ENCODE data around the gene OPRM1. TPM values are rescaled to one million over a fixed set of nuclear protein-coding genes. Genes with fewer than 3 reads are reported as not detected.

Gene OPRM1
- total and polyA plus RNA-seq, 4 donors: 2.5 to 20.9 (median 2.7) TPM

DNA sequence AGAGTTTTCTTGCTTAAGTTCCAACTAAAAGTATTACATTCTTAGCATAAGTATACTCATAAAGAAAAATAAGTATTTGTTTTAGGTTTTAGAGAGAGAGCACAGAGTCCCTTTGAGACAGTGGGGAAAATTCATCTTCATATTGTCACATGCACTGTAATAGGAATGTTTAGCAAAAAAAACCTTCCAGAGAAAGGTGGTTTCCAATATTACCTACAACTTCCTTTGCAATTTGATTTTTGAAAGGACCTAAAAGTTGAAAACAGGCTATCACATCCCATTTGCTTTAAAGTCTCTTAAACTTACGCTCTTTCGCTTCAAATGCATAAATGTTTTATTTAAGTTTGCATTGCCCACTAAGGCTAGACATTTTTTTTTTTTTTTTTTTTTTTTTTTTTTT, 86.4 kb downstream of the OPRM1 start:
- no CpG with 5 or more reads among the region's 2 CpGs for WGBS (ENCODE audit: insufficient coverage)
- no peak overlapping the region for H3K27ac ChIP-seq (ENCODE audit: low read depth, low read length)
- peaks cover 2% of the 10 kb centered on the region for H3K9me3 ChIP-seq (ENCODE audit: control insufficient read depth, insufficient read depth, low read length)

DNA sequence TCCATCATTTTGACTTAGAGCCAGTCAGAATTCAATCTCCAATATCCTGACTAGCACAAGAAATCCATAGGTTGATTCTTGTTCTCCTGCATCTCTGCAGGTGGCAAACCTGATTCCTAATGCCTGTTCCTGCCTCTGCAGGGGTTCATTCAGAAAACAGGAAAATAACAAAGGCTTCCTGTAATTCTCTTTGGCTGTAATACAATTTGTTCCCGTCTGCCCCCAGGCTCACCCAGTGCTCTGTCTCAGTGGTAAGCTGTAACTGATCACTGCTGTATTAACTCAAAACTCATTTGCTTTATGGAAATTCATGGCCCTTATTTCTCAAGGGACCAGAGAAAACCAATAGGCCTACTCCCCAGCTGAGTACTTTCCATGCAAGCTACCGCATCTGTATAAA, 88.6 kb downstream of the OPRM1 start:
- no peaks in the 10 kb centered on the region for H3K4me1 ChIP-seq (ENCODE audit: control insufficient read depth, insufficient read depth, low read length)
- H3K4me3 ChIP-seq (ENCODE audit: low read depth, low read length): no peak overlapping the region
- no peaks in the 10 kb centered on the region for H3K36me3 ChIP-seq (ENCODE audit: control insufficient read depth, insufficient read depth, low read length)
- H3K9me3 ChIP-seq (ENCODE audit: control insufficient read depth, insufficient read depth, low read length): peaks cover 2% of the 10 kb centered on the region
- no peak overlapping the region for H3K27ac ChIP-seq (ENCODE audit: low read depth, low read length)
- H3K27me3 ChIP-seq (ENCODE audit: control insufficient read depth, insufficient read depth, low read length): no peaks in the 10 kb centered on the region
- peak in 2 of 6 donors; percentile 2 to 75 for DNase-seq (ENCODE audit: low read depth in 4 of 6, low spot score in 6 of 6)
- WGBS (ENCODE audit: insufficient coverage): no CpG with 5 or more reads among the region's 2 CpGs

More for the DNA sequence above, 86.4 kb downstream of the OPRM1 start:
- no peaks in the 10 kb centered on the region for H3K4me1 ChIP-seq (ENCODE audit: control insufficient read depth, insufficient read depth, low read length)
- no peak overlapping the region for H3K4me3 ChIP-seq (ENCODE audit: low read depth, low read length)
- H3K27me3 ChIP-seq (ENCODE audit: control insufficient read depth, insufficient read depth, low read length): no peaks in the 10 kb centered on the region
- H3K36me3 ChIP-seq (ENCODE audit: control insufficient read depth, insufficient read depth, low read length): no peaks in the 10 kb centered on the region
- DNase-seq (ENCODE audit: low read depth in 4 of 6, low spot score in 6 of 6): no peak

DNA sequence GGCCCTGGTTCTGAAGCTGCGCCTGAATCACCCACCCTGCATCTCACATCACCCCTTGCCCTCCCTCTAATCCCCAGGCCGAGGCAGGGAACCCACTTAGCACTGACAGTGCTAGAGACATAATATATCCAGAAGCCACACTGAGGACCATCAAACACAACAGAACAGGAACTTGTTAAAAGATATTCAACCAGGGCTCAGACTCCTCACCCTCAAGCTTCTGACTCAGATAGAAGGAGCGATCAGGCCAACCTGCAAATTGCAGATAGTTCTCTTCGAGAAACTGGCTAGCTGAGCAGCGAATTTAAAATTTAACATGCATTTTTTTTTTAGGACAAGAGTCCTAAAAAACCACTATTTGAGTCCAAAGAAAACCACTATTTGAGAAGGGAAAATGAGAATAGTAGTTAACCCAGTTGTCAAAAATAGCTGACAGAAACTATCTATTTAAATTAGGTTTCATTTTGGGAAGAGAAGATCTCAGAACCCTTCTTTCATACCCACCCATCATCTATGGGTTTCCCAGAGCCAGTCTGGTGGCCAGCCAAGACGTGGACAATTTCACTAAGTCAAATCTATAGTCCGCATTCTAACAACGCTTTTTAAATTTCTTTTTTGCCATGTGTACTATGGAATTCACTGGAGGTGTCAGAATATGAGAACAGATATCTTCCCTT, 95.6 kb downstream of the OPRM1 start:
- Histone ChIP-seq H3K4me3 (ENCODE audit: low read depth, low read length) (no peak overlapping the region), H3K27me3 (ENCODE audit: control insufficient read depth, insufficient read depth, low read length) (no peaks in the 10 kb centered on the region), H3K27ac (ENCODE audit: low read depth, low read length) (no peak overlapping the region), H3K36me3 (ENCODE audit: control insufficient read depth, insufficient read depth, low read length) (no peaks in the 10 kb centered on the region), H3K9me3 (ENCODE audit: control insufficient read depth, insufficient read depth, low read length) (no peaks in the 10 kb centered on the region), H3K4me1 (ENCODE audit: control insufficient read depth, insufficient read depth, low read length) (no peaks in the 10 kb centered on the region)
- no peak for DNase-seq (ENCODE audit: low read depth in 4 of 6, low spot score in 6 of 6)
- 83% methylated on average over 3 of the region's 8 CpGs for WGBS (ENCODE audit: insufficient coverage)

DNA sequence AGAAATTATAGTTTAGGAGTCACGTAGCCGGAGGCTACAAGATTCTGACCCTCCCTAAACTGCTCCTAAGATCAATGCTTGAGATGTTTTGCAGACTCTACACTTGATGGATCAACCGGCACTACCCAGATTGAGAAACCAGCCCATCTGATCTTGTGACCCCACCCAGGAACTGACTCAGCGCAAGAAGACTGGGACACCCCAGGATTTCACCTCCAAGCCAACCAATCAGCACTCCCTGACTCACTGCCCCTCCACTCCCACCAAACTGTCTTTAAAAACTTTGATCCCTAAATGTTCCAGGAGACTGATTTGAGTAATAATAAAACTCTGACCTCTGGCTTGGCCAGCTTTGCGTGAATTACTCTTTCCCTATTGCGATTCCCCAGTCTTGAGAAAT, 99.8 kb downstream of the OPRM1 start:
- DNase-seq (ENCODE audit: low read depth in 4 of 6, low spot score in 6 of 6): no peak
- H3K36me3 ChIP-seq (ENCODE audit: control insufficient read depth, insufficient read depth, low read length): no peaks in the 10 kb centered on the region
- H3K27ac ChIP-seq (ENCODE audit: low read depth, low read length): no peak overlapping the region
- H3K4me3 ChIP-seq (ENCODE audit: low read depth, low read length): no peak overlapping the region
- WGBS (ENCODE audit: insufficient coverage): 88% methylated on average over 6 of the region's 6 CpGs
- H3K4me1 ChIP-seq (ENCODE audit: control insufficient read depth, insufficient read depth, low read length): no peaks in the 10 kb centered on the region
- H3K27me3 ChIP-seq (ENCODE audit: control insufficient read depth, insufficient read depth, low read length): no peaks in the 10 kb centered on the region
- no peaks in the 10 kb centered on the region for H3K9me3 ChIP-seq (ENCODE audit: control insufficient read depth, insufficient read depth, low read length)

DNA sequence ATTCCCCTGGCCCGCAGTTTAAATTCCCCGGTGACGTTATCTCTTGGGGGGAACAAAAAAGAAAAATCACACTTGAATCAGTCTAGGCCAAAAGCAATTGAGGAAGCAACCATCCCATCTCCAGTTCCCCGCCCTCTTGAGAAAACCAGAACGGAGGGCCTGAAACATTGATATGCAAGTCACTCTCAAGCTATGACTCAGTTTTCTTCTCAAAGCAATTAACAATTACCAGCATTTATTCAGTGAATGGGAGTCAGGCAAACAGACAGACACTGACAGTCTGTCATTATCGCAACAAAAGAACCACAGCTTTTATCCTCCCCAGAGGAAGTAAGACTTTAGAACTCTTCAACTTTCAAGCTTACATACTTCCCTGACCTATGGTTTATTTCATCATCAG, 100.9 kb downstream of the OPRM1 start:
- Histone ChIP-seq H3K27me3 (ENCODE audit: control insufficient read depth, insufficient read depth, low read length) (no peaks in the 10 kb centered on the region), H3K9me3 (ENCODE audit: control insufficient read depth, insufficient read depth, low read length) (no peaks in the 10 kb centered on the region), H3K4me3 (ENCODE audit: low read depth, low read length) (no peak overlapping the region), H3K36me3 (ENCODE audit: control insufficient read depth, insufficient read depth, low read length) (no peaks in the 10 kb centered on the region), H3K27ac (ENCODE audit: low read depth, low read length) (no peak overlapping the region), H3K4me1 (ENCODE audit: control insufficient read depth, insufficient read depth, low read length) (no peaks in the 10 kb centered on the region)
- DNase-seq (ENCODE audit: low read depth in 4 of 6, low spot score in 6 of 6): peak in 1 of 6 donors; percentile 45
- 55% methylated on average over 4 of the region's 6 CpGs for WGBS (ENCODE audit: insufficient coverage)

DNA sequence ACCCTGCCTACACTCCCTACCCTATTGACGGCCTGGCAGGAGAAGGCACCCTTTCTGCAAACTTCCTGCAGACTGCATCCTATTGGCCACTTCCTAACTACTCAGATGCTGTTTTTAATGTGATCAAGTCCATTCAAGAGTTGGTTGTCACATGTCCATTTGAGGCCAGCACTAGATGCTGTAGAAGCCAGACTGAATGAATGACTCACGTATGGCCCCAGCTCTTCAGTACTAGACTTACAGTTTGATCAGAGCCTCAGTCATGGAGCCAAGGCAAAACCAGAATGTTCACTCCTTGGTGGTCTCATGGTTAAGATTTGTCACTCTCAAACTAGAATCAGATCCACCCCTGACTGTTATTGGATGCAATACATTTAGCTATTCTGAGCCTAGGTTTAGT, 101.7 kb downstream of the OPRM1 start:
- H3K9me3 ChIP-seq (ENCODE audit: control insufficient read depth, insufficient read depth, low read length): no peaks in the 10 kb centered on the region
- no peak for DNase-seq (ENCODE audit: low read depth in 4 of 6, low spot score in 6 of 6)
- no peaks in the 10 kb centered on the region for H3K27me3 ChIP-seq (ENCODE audit: control insufficient read depth, insufficient read depth, low read length)
- H3K4me1 ChIP-seq (ENCODE audit: control insufficient read depth, insufficient read depth, low read length): no peaks in the 10 kb centered on the region
- no peak overlapping the region for H3K27ac ChIP-seq (ENCODE audit: low read depth, low read length)
- no peaks in the 10 kb centered on the region for H3K36me3 ChIP-seq (ENCODE audit: control insufficient read depth, insufficient read depth, low read length)
- WGBS (ENCODE audit: insufficient coverage): 73% methylated on average over 2 of the region's 2 CpGs
- H3K4me3 ChIP-seq (ENCODE audit: low read depth, low read length): no peak overlapping the region

- no CpG with 5 or more reads among the region's 1 CpG for WGBS (ENCODE audit: insufficient coverage)
- H3K27ac ChIP-seq (ENCODE audit: low read depth, low read length): no peak overlapping the region
These were observed 104.7 kb downstream of the OPRM1 start for GRCh38 chr6:154143753-154144152.

GRCh38 chr6:154154389-154154967, 115.4 kb downstream of the OPRM1 start:
- Histone ChIP-seq H3K36me3 (ENCODE audit: control insufficient read depth, insufficient read depth, low read length) (no peaks in the 10 kb centered on the region), H3K4me1 (ENCODE audit: control insufficient read depth, insufficient read depth, low read length) (peaks cover 4% of the 10 kb centered on the region), H3K9me3 (ENCODE audit: control insufficient read depth, insufficient read depth, low read length) (no peaks in the 10 kb centered on the region), H3K4me3 (ENCODE audit: low read depth, low read length) (no peak overlapping the region), H3K27me3 (ENCODE audit: control insufficient read depth, insufficient read depth, low read length) (no peaks in the 10 kb centered on the region), H3K27ac (ENCODE audit: low read depth, low read length) (no peak overlapping the region)
- DNase-seq (ENCODE audit: low read depth in 4 of 6, low spot score in 6 of 6): peak in 5 of 6 donors; percentile 55 to 94 (median 68)
- WGBS (ENCODE audit: insufficient coverage): 0% methylated on average over 2 of the region's 6 CpGs

More at GRCh38 chr6:154143753-154144152, 104.7 kb downstream of the OPRM1 start:
- no peaks in the 10 kb centered on the region for H3K27me3 ChIP-seq (ENCODE audit: control insufficient read depth, insufficient read depth, low read length)
- H3K36me3 ChIP-seq (ENCODE audit: control insufficient read depth, insufficient read depth, low read length): no peaks in the 10 kb centered on the region
- no peak for DNase-seq (ENCODE audit: low read depth in 4 of 6, low spot score in 6 of 6)
- H3K4me1 ChIP-seq (ENCODE audit: control insufficient read depth, insufficient read depth, low read length): no peaks in the 10 kb centered on the region
- no peaks in the 10 kb centered on the region for H3K9me3 ChIP-seq (ENCODE audit: control insufficient read depth, insufficient read depth, low read length)
- no peak overlapping the region for H3K4me3 ChIP-seq (ENCODE audit: low read depth, low read length)

DNA sequence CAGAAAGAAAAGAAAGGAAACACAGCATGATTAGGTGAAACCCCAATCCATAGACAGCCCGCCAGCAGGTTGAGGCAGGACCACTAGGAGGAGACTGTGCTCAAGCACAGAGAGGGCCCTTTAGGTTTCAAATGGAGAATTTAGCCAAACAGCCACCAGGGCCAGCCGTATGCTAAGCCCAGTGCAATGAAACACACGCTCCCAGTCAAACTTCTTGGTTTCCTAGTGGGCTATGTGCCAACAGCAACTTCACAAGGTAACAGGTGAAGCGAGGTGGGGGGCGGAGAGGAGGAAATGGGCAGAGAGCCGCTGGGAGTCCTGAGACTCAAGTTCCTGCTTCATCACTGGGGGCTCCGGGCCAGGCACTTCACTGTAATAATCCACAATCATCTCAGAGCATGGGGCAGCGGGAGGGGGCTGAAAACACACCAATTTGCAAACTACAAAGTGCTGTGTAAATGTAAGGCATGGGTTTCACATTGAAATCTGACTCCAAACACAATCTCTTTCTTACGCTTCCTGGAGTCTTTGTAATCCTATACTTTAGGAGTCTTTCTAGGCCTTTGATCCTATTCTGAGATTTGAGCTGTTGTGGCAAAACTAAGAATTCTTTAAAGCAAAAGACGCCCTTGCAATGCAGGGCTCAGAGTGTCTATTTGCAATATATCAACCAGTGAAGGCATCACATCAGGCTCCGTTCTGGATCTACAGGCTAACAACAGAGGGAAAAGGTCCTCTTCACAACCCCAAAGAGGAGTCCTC, 117.3 kb downstream of the OPRM1 start:
- H3K36me3 ChIP-seq (ENCODE audit: control insufficient read depth, insufficient read depth, low read length): no peaks in the 10 kb centered on the region
- peak in 2 of 6 donors; percentile 34 to 47 for DNase-seq (ENCODE audit: low read depth in 4 of 6, low spot score in 6 of 6)
- no peak overlapping the region for H3K27ac ChIP-seq (ENCODE audit: low read depth, low read length)
- H3K27me3 ChIP-seq (ENCODE audit: control insufficient read depth, insufficient read depth, low read length): no peaks in the 10 kb centered on the region
- H3K4me3 ChIP-seq (ENCODE audit: low read depth, low read length): no peak overlapping the region
- no peaks in the 10 kb centered on the region for H3K9me3 ChIP-seq (ENCODE audit: control insufficient read depth, insufficient read depth, low read length)
- peaks cover 4% of the 10 kb centered on the region for H3K4me1 ChIP-seq (ENCODE audit: control insufficient read depth, insufficient read depth, low read length)
- 83% methylated on average over 6 of the region's 11 CpGs for WGBS (ENCODE audit: insufficient coverage)
